Urinary bladder (tissue), 4 donors: ENCODE measurements around the gene ZNF213. TPM values are rescaled to one million over a fixed set of nuclear protein-coding genes. Genes with fewer than 3 reads are reported as not detected.

Source experiments
- DNase-seq: peaks from one replicate; pipeline ENCODE4 v3.0.0-alpha.2; 2015; ENCODE audit errors: extremely low spot score
- H3K27ac ChIP-seq: one replicate; pipeline ENCODE4 v1.5.1; 2013; ENCODE audit warnings: low read depth, mild to moderate bottlenecking, moderate library complexity
- H3K36me3 ChIP-seq: one replicate; pipeline ENCODE4 v1.6.1; 2013; ENCODE audit warnings: mild to moderate bottlenecking, moderate library complexity; ENCODE audit not compliant: insufficient read depth
- H3K4me1 ChIP-seq: one replicate; pipeline ENCODE4 v1.6.1; 2013; ENCODE audit warnings: mild to moderate bottlenecking, moderate library complexity; ENCODE audit not compliant: insufficient read depth
- H3K4me3 ChIP-seq: one replicate; pipeline ENCODE4 v1.5.1; 2013; ENCODE audit warnings: low read depth, low read length
- WGBS: extraction: QIAGEN DNeasy Blood & Tissue Kit; methylation state at CpG from one replicate; pipeline ENCODE4 v1.1.7; 2013; 5-methylcytosine and 5-hydroxymethylcytosine counted together
- polyA plus RNA-seq: library from polyadenylated mRNA; stranded (reverse); fragments of 200-250 nt; gene quantifications from one replicate; pipeline ENCODE4 v1.2.3, GENCODE V29; 2013
- total RNA-seq: library from RNA; depleted of rRNA; stranded (reverse); fragments of >200 nt; gene quantifications from one replicate; pipeline ENCODE4 v1.2.3, GENCODE V29; 2014
- donor health status: healthy with polysubstance abuse.
- donor health status: healthy.

The ZNF213 gene
- total and polyA plus RNA-seq, 2 donors, result 4.0 to 16.0 TPM

DNA sequence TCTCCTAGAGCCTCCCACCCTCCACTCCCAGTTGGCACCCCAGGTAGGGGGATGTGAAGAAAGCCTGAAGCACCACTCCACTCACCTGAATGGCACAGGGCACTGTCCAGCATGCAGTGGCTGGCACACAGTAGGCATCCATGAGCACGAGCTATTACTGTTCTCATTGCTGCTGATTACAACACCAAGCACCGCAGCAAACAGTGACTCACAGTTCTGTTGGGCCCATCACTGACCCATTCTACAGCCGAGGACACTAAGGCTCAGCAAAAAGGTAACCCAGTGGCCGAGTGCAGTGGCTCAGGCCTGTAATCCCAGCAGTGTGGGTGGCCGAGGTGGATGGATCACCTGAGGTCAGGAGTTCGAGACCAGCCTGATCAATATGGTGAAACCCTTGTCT lies 38.5 kb upstream of the ZNF213 start:
- Histone ChIP-seq H3K27ac (no peak overlapping the region), H3K4me1 (no peaks in the 10 kb centered on the region), H3K4me3 (no peak overlapping the region), H3K36me3 (no peaks in the 10 kb centered on the region)
- WGBS, result 83% methylated on average over 6 of the region's 6 CpGs
- DNase-seq, result no peak

- no peak overlapping the region for H3K27ac ChIP-seq
- WGBS, result 35% methylated on average over 8 of the region's 8 CpGs
- H3K4me1 ChIP-seq, result no peaks in the 10 kb centered on the region
- H3K4me3 ChIP-seq, result no peak overlapping the region
- DNase-seq, result no peak
- no peaks in the 10 kb centered on the region for H3K36me3 ChIP-seq
Observed at GRCh38 chr16:3097266-3097665, 37.6 kb upstream of the ZNF213 start.

DNA sequence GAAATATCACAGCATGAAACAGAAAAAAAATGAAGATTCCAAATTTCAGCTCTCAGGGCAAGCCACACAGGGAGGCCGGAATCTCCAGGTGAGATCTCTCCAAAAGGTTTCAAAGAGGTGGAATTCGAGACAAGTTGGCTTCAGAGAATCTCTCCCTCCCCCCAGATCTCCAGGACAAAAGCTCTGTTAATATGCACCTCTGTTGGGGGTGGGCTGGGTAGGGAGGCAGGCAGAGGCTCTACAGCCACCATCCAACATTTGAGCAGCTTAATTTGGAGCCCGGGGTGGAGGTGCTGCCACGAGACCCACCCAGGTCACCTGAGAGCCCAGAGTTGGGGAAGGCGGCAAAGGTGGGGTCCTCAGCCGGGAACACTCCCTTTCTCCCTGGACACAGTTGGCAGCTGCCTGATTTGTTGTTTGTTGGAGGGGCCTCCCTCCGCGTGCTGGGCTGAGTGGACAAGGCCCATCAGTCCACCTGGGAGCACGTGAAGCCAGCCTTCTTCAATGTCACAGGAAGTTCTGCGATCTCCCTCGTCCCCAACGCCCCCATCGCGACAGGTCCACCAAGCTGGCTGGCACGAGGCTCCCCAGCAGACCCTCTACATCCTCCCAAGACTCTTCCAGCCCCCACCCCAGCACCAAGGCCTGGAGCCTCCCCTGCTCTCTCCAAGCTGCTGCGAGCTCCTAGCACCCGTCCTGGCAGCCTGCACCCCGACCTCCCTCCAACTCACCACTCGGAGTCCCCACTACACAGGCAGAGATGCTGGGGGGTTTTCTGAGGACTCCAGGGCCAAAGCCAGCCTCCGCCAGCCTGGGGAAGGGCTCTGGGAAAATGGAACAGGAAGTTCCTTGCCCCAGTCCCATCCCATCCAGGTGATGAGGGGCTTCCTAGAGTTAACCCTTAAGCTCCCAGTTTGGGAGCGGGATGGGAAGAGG lies 36.1 kb upstream of the ZNF213 start, which contains the start of gene ZSCAN10:
Gene ZSCAN10, minus strand, starts transcription at position 836 of the 936 bp plus-strand sequence. CDS start 6,357 bp downstream, outside the sequence.
- Histone ChIP-seq H3K4me3 (no peak within 1 kb of the TSS), H3K4me1 (no peaks in the 10 kb centered on the region), H3K36me3 (no peaks in the 10 kb centered on the region), H3K27ac (no peak within 1 kb of the TSS)
- WGBS, result 26% methylated on average over 21 of the region's 21 CpGs
- no peak for DNase-seq

DNA sequence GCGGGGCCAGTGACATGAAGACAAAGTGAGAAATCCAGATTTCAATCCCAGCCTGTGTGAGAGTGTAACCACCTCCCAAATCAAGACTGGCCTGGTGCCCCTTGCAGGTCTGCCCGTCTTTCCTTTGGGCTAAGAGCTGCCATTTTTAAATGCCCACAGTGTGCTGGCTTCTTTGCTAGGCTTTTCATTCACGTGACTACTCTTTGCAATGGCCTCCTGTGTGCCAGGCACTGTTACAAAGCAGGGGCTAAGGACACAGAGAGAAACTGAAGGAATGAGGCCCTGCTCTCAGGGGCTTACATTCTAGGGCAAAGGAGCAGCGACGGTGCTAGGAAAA lies 35.5 kb upstream of the ZNF213 start:
- Histone ChIP-seq H3K4me1 (no peaks in the 10 kb centered on the region), H3K4me3 (no peak overlapping the region)
- WGBS, result 32% methylated on average over 5 of the region's 5 CpGs

GRCh38 chr16:3099732-3100499 lies 34.9 kb upstream of the ZNF213 start:
- WGBS, result 3% methylated on average over 39 of the region's 39 CpGs
- Histone ChIP-seq H3K4me3 (no peak overlapping the region), H3K4me1 (no peaks in the 10 kb centered on the region), H3K27ac (no peak overlapping the region), H3K36me3 (no peaks in the 10 kb centered on the region)
- peak; percentile 54 for DNase-seq

More for the DNA sequence above, 35.5 kb upstream of the ZNF213 start:
- no peak overlapping the region for H3K27ac ChIP-seq
- DNase-seq, result no peak
- H3K36me3 ChIP-seq, result no peaks in the 10 kb centered on the region

GRCh38 chr16:3101018-3101840 lies 33.6 kb upstream of the ZNF213 start:
- Histone ChIP-seq H3K4me3 (no peak overlapping the region), H3K4me1 (no peaks in the 10 kb centered on the region), H3K36me3 (no peaks in the 10 kb centered on the region), H3K27ac (no peak overlapping the region)
- no peak for DNase-seq
- 56% methylated on average over 29 of the region's 29 CpGs for WGBS

DNA sequence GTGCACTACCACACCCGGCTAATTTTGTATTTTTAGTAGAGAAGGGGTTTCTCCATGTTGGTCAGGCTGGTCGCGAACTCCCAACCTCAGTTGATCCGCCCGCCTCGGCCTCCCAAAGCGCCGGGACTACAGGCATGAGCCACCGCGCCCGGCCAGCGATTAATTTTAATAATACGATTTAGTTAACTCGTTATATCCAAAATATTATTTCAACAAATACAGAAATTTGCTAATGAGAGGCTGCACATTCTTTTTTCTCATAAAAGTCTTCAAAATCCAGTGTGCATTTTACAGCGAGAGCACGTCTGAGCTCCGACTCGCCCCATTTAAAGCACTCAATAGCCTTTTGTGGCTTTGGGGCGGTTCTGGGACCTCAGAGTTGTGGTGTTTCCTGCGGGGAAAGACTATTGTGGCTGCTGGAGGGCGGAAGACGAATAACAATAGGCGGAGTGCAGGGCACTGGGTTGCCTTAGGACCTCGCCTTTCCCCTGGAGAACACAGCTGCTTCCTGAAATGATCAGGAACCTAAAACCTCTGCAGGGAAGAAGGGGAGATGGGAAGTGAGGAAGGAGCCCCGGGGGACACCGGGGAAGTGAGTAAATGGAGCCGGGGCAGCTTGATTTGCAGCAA lies 32.9 kb upstream of the ZNF213 start:
- Histone ChIP-seq H3K36me3 (no peaks in the 10 kb centered on the region), H3K4me1 (no peaks in the 10 kb centered on the region), H3K27ac (no peak overlapping the region), H3K4me3 (no peak overlapping the region)
- DNase-seq, result no peak
- 34% methylated on average over 27 of the region's 27 CpGs for WGBS

- Histone ChIP-seq H3K27ac (peak overlapping the region; percentile 86), H3K4me3 (peak overlapping the region; percentile 51), H3K4me1 (peaks cover 2% of the 10 kb centered on the region), H3K36me3 (no peaks in the 10 kb centered on the region)
- DNase-seq, result peak; percentile 70
- WGBS, result 1% methylated on average over 74 of the region's 74 CpGs
Observed at GRCh38 chr16:3106205-3106928, 28.5 kb upstream of the ZNF213 start.

GRCh38 chr16:3112058-3112880 lies 22.6 kb upstream of the ZNF213 start, which contains the start of gene ZNF205:
ZNF205 (plus strand) TSS chr16:3112586; CDS start chr16:3113431, 845 bp downstream.
- Histone ChIP-seq H3K36me3 (no peaks in the 10 kb centered on the region), H3K27ac (no peak within 1 kb of the TSS), H3K4me3 (peak within 1 kb of the TSS; percentile 60), H3K4me1 (no peaks in the 10 kb centered on the region)
- no peak for DNase-seq
- WGBS, result 10% methylated on average over 23 of the region's 23 CpGs

GRCh38 chr16:3112881-3113574 lies 21.8 kb upstream of the ZNF213 start:
- DNase-seq, result no peak
- Histone ChIP-seq H3K4me3 (peak overlapping the region; percentile 60), H3K27ac (no peak overlapping the region), H3K36me3 (no peaks in the 10 kb centered on the region), H3K4me1 (no peaks in the 10 kb centered on the region)
- 9% methylated on average over 19 of the region's 19 CpGs for WGBS

GRCh38 chr16:3113765-3114479 lies 20.9 kb upstream of the ZNF213 start:
- 54% methylated on average over 17 of the region's 17 CpGs for WGBS
- no peak for DNase-seq
- Histone ChIP-seq H3K36me3 (peaks cover 1% of the 10 kb centered on the region), H3K27ac (no peak overlapping the region), H3K4me1 (no peaks in the 10 kb centered on the region), H3K4me3 (no peak overlapping the region)
